Tibial artery (tissue), 4 donors: Measurements from ENCODE around the gene CKS1B.

Experiments used
- DNase-seq, 2 donors: peaks; one replicate each; pipeline ENCODE4 v3.0.0-alpha.2; 2019
- H3K27ac ChIP-seq, 2 donors: fragments of 200-600 bp; sonication (generic) in 1 of 2; 1 replicate in 1 of 2; 2 replicates in 1 of 2; pipeline ENCODE4 v1.5.1; 2018 to 2019; ENCODE audit warnings: mild to moderate bottlenecking in 1 of 2
- H3K27me3 ChIP-seq, 2 donors: fragments of 200-600 bp; sonication (generic) in 1 of 2; one replicate each; pipeline versions ENCODE4 v1.5.1 to v1.6.0; 2016 to 2019
- H3K36me3 ChIP-seq, 3 donors: fragments of 200-600 bp; sonication (generic) in 2 of 3; one replicate each; pipeline ENCODE4 v1.5.1; 2016 to 2019; ENCODE audit warnings: mild to moderate bottlenecking in 2 of 3
- H3K4me1 ChIP-seq, 4 donors: fragments of 200-600 bp; sonication (generic) in 2 of 4; 1 replicate in 3 of 4; 2 replicates in 1 of 4; pipeline ENCODE4 v1.5.1; 2016 to 2019
- H3K4me3 ChIP-seq, 2 donors: fragments of 200-600 bp; sonication (generic) in 1 of 2; 1 replicate in 1 of 2; 2 replicates in 1 of 2; pipeline ENCODE4 v1.5.1; 2018 to 2019; ENCODE audit warnings: mild to moderate bottlenecking in 2 of 2
- H3K9me3 ChIP-seq, 3 donors: fragments of 200-600 bp; sonication (generic) in 1 of 3; one replicate each; pipeline ENCODE4 v1.5.1; 2016 to 2019
- intact Hi-C: fragments of 100-400 bp; cut with DNase I; formaldehyde crosslinking; loops from one replicate; pipeline ENCODE4 v1.15.0; 2023; ENCODE audit warnings: low total_unique reads
- TF ChIP-seq, protein P1 (sequence below), 2 experiments: fragments of 200-600 bp in 1 of 2; fragments of 450-650 bp in 1 of 2; IDR thresholded peaks; one replicate each; pipeline ENCODE4 v1.5.1; 2017 to 2019; ENCODE audit warnings: antibody characterized with exemption in 2 of 2, mild to moderate bottlenecking in 1 of 2, moderate library complexity in 1 of 2

Gene CKS1B

DNA sequence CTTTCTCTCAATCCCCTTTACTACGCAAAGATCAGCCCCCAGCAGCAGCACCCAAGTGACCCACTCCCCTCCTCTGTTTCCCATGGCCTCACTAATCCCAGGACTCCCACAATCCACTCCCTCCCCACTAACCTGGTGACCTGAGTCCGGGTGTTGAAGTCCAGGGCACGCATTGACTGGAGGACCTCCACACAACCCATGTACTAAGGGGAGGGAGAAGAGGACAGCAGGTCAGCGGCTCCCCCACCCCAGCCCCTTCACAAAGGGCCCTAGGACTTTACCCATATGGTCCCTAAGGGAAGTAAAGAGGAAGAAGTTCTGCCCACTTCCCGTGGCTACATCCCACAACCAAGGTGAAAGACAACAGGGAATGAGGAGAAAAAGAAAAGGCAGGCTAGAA lies 5.2 kb upstream of the CKS1B start:
- TF ChIP-seq, protein P1, sequence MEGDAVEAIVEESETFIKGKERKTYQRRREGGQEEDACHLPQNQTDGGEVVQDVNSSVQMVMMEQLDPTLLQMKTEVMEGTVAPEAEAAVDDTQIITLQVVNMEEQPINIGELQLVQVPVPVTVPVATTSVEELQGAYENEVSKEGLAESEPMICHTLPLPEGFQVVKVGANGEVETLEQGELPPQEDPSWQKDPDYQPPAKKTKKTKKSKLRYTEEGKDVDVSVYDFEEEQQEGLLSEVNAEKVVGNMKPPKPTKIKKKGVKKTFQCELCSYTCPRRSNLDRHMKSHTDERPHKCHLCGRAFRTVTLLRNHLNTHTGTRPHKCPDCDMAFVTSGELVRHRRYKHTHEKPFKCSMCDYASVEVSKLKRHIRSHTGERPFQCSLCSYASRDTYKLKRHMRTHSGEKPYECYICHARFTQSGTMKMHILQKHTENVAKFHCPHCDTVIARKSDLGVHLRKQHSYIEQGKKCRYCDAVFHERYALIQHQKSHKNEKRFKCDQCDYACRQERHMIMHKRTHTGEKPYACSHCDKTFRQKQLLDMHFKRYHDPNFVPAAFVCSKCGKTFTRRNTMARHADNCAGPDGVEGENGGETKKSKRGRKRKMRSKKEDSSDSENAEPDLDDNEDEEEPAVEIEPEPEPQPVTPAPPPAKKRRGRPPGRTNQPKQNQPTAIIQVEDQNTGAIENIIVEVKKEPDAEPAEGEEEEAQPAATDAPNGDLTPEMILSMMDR (IDR thresholded peaks at IDR 0.05): no peak
- Histone ChIP-seq H3K36me3 (peaks cover 36 to 55% (median 40%) of the 10 kb centered on the region in 3 donors), H3K9me3 (no peaks in the 10 kb centered on the region), H3K4me1 (peaks cover 0 to 54% (median 50%) of the 10 kb centered on the region in 4 donors), H3K27ac (peak overlapping the region; percentile 95 to 97), H3K27me3 (no peaks in the 10 kb centered on the region), H3K4me3 (peak overlapping the region in 1 of 2 donors; percentile 76)
- intact Hi-C loops: no loop called here
- no peak for DNase-seq

DNA sequence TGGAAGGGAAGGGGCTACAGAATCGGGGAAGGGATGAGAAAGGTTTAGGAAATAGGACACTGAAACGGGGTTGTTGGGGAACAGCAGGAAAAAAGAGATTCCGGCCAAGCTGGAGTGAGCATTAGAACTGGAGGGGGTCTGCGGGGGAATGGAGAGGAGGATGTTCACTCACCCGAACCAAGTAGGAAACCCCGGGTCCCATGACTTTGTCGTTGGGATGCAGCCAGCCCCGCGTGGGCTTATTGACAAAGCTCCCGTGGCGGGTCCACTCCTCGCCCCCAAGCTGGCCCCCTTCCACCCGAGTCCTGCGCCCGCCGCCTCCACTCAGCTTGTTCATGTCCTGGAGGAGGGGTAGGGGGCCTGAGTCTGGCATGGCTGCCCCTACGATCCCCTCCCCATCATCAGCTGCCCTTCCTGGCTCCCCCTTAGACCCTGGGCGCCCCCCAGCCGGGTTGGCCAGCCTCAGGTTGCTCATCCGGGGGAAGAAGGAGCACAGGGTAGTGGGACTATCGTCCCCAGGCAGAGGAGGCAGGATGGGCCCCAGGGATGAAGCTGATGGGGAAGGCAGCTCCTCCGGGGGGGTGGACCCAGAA lies 4.5 kb upstream of the CKS1B start:
- intact Hi-C loops: no loop called here
- Histone ChIP-seq H3K4me1 (peaks cover 0 to 54% (median 50%) of the 10 kb centered on the region in 4 donors), H3K36me3 (peaks cover 32 to 48% (median 34%) of the 10 kb centered on the region in 3 donors), H3K9me3 (no peaks in the 10 kb centered on the region), H3K4me3 (peak overlapping the region; percentile 45 to 76), H3K27ac (peak overlapping the region; percentile 95 to 97), H3K27me3 (no peaks in the 10 kb centered on the region)
- DNase-seq: peak in 1 of 2 donors; percentile 75
- TF ChIP-seq, protein P1 (IDR thresholded peaks at IDR 0.05): no peak

DNA sequence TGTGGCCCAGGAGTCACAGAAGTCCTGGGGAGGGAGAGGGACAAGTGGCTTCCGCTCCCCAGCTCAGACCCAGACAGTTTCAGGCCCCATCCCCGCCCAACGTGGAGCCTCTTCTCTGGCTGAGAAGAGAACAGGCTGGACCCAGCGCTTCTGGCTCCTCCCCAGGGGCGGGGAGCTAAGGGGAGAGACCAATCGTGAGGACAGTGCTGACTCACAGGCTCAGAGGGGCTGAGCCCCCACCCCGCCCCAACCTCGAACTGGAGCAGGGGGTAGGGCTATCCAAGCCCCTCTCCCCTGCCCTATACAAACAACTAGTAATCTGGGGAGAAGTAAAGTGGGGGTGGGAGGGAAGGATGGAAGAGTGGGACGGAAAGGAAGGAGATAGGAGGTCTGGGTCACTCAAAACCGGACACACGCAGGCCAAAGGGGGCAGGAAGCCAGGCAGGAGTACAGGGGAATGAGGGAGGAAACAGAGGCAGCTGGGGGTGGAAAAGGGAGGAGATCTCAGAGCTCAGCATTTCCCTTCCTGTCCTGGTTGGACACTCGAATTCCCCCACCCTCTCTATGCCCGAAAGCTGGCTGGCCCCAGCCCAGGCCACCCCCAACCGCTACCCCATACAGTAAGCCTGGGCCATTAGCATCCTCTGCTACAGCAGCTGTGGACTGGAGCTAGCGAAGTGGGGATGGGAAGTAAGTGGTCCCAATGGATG lies 3.7 kb upstream of the CKS1B start, which contains the start of gene SHC1:
Gene SHC1, minus strand, starts transcription at position 117 of the 710 bp plus-strand sequence. CDS start 221 bp downstream, outside the sequence.
- Histone ChIP-seq H3K27ac (peak within 1 kb of the TSS; percentile 95 to 97), H3K4me3 (peak within 1 kb of the TSS; percentile 45 to 76), H3K36me3 (peaks cover 23 to 40% (median 25%) of the 10 kb centered on the region in 3 donors), H3K4me1 (peaks cover 0 to 57% (median 49%) of the 10 kb centered on the region in 4 donors), H3K9me3 (no peaks in the 10 kb centered on the region), H3K27me3 (no peaks in the 10 kb centered on the region)
- DNase-seq: peak; percentile 95 to 98
- intact Hi-C loops: no loop called here
- TF ChIP-seq, protein P1 (IDR thresholded peaks at IDR 0.05): no peak

DNA sequence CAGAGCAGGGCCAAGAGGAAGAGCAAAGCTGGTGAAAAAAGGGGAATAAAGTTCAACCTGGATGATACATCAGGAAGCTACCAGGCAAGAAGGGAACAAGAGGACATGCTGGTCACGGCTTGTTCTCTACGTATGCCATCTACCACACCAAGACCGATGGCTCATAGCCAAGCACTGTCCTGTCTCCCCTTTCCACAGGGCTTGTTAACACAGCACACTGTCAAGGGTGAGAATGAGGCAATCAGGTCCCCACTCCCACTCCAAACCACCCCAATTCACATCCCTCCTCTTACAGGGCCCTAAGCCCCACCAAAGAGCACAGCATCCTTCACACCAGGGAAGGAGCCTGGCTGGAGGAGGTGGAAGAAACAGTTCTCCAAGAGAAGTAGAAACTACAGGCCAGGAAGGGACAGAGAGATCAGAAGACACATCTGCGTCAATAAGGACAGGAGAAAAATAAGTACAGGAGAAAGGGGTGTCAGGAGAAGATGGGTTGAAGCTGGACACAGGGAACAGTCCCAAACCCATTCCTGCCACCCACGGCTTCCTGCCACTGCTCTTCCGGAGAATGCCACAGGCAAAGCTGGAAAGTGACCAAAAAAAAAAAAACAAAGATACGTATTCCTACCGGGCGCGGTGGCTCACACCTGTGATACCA lies 3.0 kb upstream of the CKS1B start:
- Histone ChIP-seq H3K27me3 (no peaks in the 10 kb centered on the region), H3K27ac (peak overlapping the region; percentile 95 to 97), H3K36me3 (peaks cover 17 to 33% (median 18%) of the 10 kb centered on the region in 3 donors), H3K4me3 (peak overlapping the region; percentile 68 to 76), H3K4me1 (peaks cover 0 to 64% (median 54%) of the 10 kb centered on the region in 4 donors), H3K9me3 (no peaks in the 10 kb centered on the region)
- intact Hi-C loops: no loop called here
- DNase-seq: peak in 1 of 2 donors; percentile 61
- TF ChIP-seq, protein P1 (IDR thresholded peaks at IDR 0.05): no peak

DNA sequence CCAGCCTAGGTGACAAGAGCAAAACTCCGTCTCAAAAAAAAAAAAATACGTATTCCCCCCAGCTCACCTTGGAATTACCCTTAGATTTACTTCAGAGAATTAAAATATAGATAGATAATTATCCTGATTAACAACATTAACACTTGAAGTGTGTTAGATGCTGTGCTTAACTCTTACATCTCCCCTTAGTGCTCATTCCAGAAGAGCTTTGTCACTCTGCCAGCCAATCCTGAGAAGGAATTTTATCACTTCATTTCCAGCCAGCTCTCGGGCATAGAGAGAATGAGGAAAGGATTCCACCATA lies 2.3 kb upstream of the CKS1B start:
- peaks cover 0 to 64% (median 54%) of the 10 kb centered on the region in 4 donors for H3K4me1 ChIP-seq
- peaks cover 11 to 26% (median 11%) of the 10 kb centered on the region in 3 donors for H3K36me3 ChIP-seq
- peak overlapping the region; percentile 95 to 97 for H3K27ac ChIP-seq
- no peaks in the 10 kb centered on the region for H3K9me3 ChIP-seq
- H3K27me3 ChIP-seq: no peaks in the 10 kb centered on the region
- DNase-seq: no peak
- TF ChIP-seq, protein P1 (IDR thresholded peaks at IDR 0.05): no peak
- H3K4me3 ChIP-seq: peak overlapping the region; percentile 68 to 76
- intact Hi-C loops: no loop called here
